ENCODE measurements around the gene SMIM1. TPM values are rescaled to one million over a fixed set of nuclear protein-coding genes. Genes with fewer than 3 reads are reported as not detected.

The SMIM1 gene
- total and polyA plus RNA-seq, 2 donors (not counting 3 experiments of a cell fraction or from before 2014, with no cell fraction given) = 1.4 to 2.9 TPM

DNA sequence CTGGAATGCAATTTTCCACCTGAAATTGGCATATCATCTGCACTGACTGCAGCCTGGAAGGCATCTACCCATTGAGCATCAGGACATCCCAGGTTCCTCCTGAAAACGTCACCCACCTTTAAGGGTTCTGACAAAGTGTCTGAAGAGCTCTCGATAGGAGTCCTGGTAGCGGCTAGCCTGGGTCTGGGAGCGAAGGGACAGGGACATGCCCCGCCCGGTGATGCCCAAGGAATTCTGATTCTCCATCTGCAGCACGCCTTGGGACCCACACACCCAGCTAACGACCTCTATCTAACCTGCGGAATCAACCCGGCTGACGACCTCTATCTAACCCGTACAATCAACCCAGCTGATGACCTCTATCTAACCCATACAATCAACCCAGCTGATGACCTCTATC is 33.6 kb upstream of the SMIM1 start:
- Histone ChIP-seq H3K27me3 (ENCODE audit: control insufficient read depth in 2 of 2, insufficient read depth in 2 of 2, low read length in 2 of 2) (no peaks in the 10 kb centered on the region), H3K9me3 (replicated peaks; ENCODE audit: control insufficient read depth, insufficient read depth, low read length) (no peaks in the 10 kb centered on the region), H3K36me3 (ENCODE audit: control insufficient read depth in 2 of 2, extremely low read depth in 1 of 2, insufficient read depth in 2 of 2, low read length in 2 of 2) (peaks cover 4 to 28% of the 10 kb centered on the region in 2 experiments), H3K9me1 (replicated peaks; ENCODE audit: control insufficient read depth, extremely low read depth, insufficient read depth, low read length) (no peaks in the 10 kb centered on the region), H3K27ac (ENCODE audit: insufficient read depth, low read depth, low read length) (no peak overlapping the region), H3K9ac (replicated peaks; ENCODE audit: extremely low read depth, insufficient read depth, low read length) (no peak overlapping the region), H3K79me2 (ENCODE audit: control insufficient read depth, insufficient read depth, low read length) (no peaks in the 10 kb centered on the region), H4K20me1 (replicated peaks; ENCODE audit: control insufficient read depth, extremely low read depth, insufficient read depth, low read length) (no peaks in the 10 kb centered on the region), H3K4me1 (ENCODE audit: control insufficient read depth, extremely low read depth, insufficient read depth, low read length) (no peaks in the 10 kb centered on the region), H3K4me3 (replicated peaks in 1 of 3; ENCODE audit: insufficient read depth in 1 of 3, low read depth in 1 of 3, low read length in 3 of 3) (no peak overlapping the region), H2AFZ (ENCODE audit: low read depth, low read length) (no peak overlapping the region), H3K4me2 (ENCODE audit: insufficient read depth, low read length) (no peak overlapping the region)
- no TSS peak for BruUV-seq (replicated peaks)
- no peak for TF ChIP-seq POLR2A (IDR thresholded peaks at IDR 0.05; ENCODE audit: low read depth, low read length)
- no peak for TF ChIP-seq FOS (IDR thresholded peaks at IDR 0.05; ENCODE audit: borderline replicate concordance, insufficient read depth, low read length)
- TF ChIP-seq EZH2 (IDR thresholded peaks at IDR 0.05; ENCODE audit: borderline replicate concordance, low read depth, low read length, severe bottlenecking) = no peak
- TF ChIP-seq, protein P1, sequence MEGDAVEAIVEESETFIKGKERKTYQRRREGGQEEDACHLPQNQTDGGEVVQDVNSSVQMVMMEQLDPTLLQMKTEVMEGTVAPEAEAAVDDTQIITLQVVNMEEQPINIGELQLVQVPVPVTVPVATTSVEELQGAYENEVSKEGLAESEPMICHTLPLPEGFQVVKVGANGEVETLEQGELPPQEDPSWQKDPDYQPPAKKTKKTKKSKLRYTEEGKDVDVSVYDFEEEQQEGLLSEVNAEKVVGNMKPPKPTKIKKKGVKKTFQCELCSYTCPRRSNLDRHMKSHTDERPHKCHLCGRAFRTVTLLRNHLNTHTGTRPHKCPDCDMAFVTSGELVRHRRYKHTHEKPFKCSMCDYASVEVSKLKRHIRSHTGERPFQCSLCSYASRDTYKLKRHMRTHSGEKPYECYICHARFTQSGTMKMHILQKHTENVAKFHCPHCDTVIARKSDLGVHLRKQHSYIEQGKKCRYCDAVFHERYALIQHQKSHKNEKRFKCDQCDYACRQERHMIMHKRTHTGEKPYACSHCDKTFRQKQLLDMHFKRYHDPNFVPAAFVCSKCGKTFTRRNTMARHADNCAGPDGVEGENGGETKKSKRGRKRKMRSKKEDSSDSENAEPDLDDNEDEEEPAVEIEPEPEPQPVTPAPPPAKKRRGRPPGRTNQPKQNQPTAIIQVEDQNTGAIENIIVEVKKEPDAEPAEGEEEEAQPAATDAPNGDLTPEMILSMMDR (IDR thresholded peaks at IDR 0.05; ENCODE audit: extremely low read depth in 1 of 2, insufficient read depth in 1 of 2, low read depth in 1 of 2, low read length in 2 of 2) = no peak
- TF ChIP-seq MYC (IDR thresholded peaks at IDR 0.05; ENCODE audit: low read depth, low read length) = no peak
- dilution Hi-C loops (cut with MboI; ENCODE audit: extremely low pct_ligation_motif_present, low sequenced_read_pairs) (no loop called here), intact Hi-C loops (cut with micrococcal nuclease) (no loop called here)
- FAIRE-seq = no peak
- POLR2A ChIA-PET = no interaction called here
- CTCF ChIA-PET = interaction anchor here (1.4 kb wide), 1 partner anchor 14 kb away, joined by 5 read pairs; no protein-coding TSS in a partner anchor
- DNase-seq (ENCODE audit: low read depth, low spot score) = no peak

DNA sequence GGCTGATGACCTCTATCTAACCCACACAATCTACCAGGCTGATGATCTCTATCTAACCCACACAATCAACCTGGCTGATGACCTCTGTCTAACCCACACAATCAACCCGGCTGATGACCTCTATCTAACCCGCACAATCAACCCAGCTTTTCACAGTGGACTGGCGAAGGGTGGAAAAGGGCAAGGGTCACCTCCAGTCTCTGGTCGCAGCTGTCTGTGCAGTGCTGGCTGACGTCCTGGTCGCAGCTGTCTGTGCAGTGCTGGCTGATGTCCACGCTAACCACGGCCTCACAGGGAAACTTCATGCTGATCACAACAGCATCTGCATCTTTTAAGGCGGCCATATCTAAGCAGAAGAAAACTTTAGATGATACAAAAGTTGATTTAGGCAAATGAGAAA is 32.5 kb upstream of the SMIM1 start:
- ChIA-PET POLR2A (no interaction called here), CTCF (no interaction called here)
- no peaks in the 10 kb centered on the region for H3K9me3 ChIP-seq (replicated peaks; ENCODE audit: control insufficient read depth, insufficient read depth, low read length)
- H2AFZ ChIP-seq (ENCODE audit: low read depth, low read length) = no peak overlapping the region
- H3K9ac ChIP-seq (replicated peaks; ENCODE audit: extremely low read depth, insufficient read depth, low read length) = no peak overlapping the region
- no TSS peak for BruUV-seq (replicated peaks)
- no peaks in the 10 kb centered on the region for H3K79me2 ChIP-seq (ENCODE audit: control insufficient read depth, insufficient read depth, low read length)
- no peak overlapping the region for H3K4me2 ChIP-seq (ENCODE audit: insufficient read depth, low read length)
- no peaks in the 10 kb centered on the region for H3K27me3 ChIP-seq (ENCODE audit: control insufficient read depth in 2 of 2, insufficient read depth in 2 of 2, low read length in 2 of 2)
- no peaks in the 10 kb centered on the region for H3K4me1 ChIP-seq (ENCODE audit: control insufficient read depth, extremely low read depth, insufficient read depth, low read length)
- DNase-seq (ENCODE audit: low read depth, low spot score) (no peak), FAIRE-seq (no peak)
- H4K20me1 ChIP-seq (replicated peaks; ENCODE audit: control insufficient read depth, extremely low read depth, insufficient read depth, low read length) = no peaks in the 10 kb centered on the region
- peaks cover 4 to 28% of the 10 kb centered on the region in 2 experiments for H3K36me3 ChIP-seq (ENCODE audit: control insufficient read depth in 2 of 2, extremely low read depth in 1 of 2, insufficient read depth in 2 of 2, low read length in 2 of 2)
- dilution Hi-C loops (cut with MboI; ENCODE audit: extremely low pct_ligation_motif_present, low sequenced_read_pairs) (no loop called here), intact Hi-C loops (cut with micrococcal nuclease) (no loop called here)
- no peak overlapping the region for H3K27ac ChIP-seq (ENCODE audit: insufficient read depth, low read depth, low read length)
- TF ChIP-seq GATA2 (IDR thresholded peaks at IDR 0.05; ENCODE audit: insufficient read depth, insufficient read length, low read depth, low read length) (no peak), MYC (IDR thresholded peaks at IDR 0.05; ENCODE audit: low read depth, low read length) (no peak), FOS (IDR thresholded peaks at IDR 0.05; ENCODE audit: borderline replicate concordance, insufficient read depth, low read length) (no peak), EZH2 (IDR thresholded peaks at IDR 0.05; ENCODE audit: borderline replicate concordance, low read depth, low read length, severe bottlenecking) (no peak), POLR2A (IDR thresholded peaks at IDR 0.05; ENCODE audit: low read depth, low read length) (no peak), JUN (IDR thresholded peaks at IDR 0.05; ENCODE audit: borderline replicate concordance, insufficient read depth, insufficient read length, low read depth) (no peak), POLR2AphosphoS5 (IDR thresholded peaks at IDR 0.05; ENCODE audit: insufficient read depth, low read depth, low read length) (no peak)
- TF ChIP-seq, protein P2, sequence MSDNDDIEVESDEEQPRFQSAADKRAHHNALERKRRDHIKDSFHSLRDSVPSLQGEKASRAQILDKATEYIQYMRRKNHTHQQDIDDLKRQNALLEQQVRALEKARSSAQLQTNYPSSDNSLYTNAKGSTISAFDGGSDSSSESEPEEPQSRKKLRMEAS (IDR thresholded peaks at IDR 0.05; ENCODE audit: insufficient read depth, insufficient read length) = no peak
- TF ChIP-seq, protein P1 (IDR thresholded peaks at IDR 0.05; ENCODE audit: extremely low read depth in 1 of 2, insufficient read depth in 1 of 2, low read depth in 1 of 2, low read length in 2 of 2) = no peak
- no peaks in the 10 kb centered on the region for H3K9me1 ChIP-seq (replicated peaks; ENCODE audit: control insufficient read depth, extremely low read depth, insufficient read depth, low read length)
- no peak overlapping the region for H3K4me3 ChIP-seq (replicated peaks in 1 of 3; ENCODE audit: insufficient read depth in 1 of 3, low read depth in 1 of 3, low read length in 3 of 3)

Data from endothelial cell of umbilical vein (primary cell).